OCI-LY7 (cell line): ENCODE results near the gene TTC24.

Experiments
- EZH2phosphoT487 ChIP-seq: fragments of 200-600 bp; sonication (generic); IDR thresholded peaks from 2 replicates; pipeline ENCODE4 v1.6.1; 2018; ENCODE audit warnings: low read depth, borderline replicate concordance, mild to moderate bottlenecking, mixed run types, antibody characterized with exemption, low read length, moderate library complexity, mixed read lengths
- TF ChIP-seq, protein P1 (sequence below): fragments of 200-600 bp; sonication (generic); conservative IDR thresholded peaks from 2 replicates; pipeline ENCODE4 v1.5.1; 2014; ENCODE audit warnings: mild to moderate bottlenecking, antibody characterized with exemption, low read length, moderate library complexity, mixed read lengths

DNA sequence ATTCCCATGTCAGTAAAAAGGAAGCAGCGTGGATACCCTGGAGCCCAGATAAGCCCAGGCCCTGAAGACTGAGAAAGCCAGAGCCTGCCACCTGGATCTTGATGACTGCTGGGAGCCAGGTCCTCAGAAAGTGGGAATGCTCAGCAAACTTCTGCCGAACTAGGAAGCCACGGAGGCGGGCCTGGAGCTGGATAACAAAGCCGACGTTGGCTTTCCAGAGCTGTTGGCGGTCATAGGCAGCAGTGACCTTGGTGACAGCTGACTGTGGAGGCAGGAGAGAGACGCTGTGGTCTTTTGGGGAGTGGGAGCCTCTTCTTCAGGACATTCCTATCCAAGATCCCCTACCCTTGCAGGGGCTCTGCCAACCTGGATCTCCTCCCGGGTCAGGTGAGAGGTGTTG is 31.5 kb upstream of the TTC24 start:
- TF ChIP-seq, protein P1, sequence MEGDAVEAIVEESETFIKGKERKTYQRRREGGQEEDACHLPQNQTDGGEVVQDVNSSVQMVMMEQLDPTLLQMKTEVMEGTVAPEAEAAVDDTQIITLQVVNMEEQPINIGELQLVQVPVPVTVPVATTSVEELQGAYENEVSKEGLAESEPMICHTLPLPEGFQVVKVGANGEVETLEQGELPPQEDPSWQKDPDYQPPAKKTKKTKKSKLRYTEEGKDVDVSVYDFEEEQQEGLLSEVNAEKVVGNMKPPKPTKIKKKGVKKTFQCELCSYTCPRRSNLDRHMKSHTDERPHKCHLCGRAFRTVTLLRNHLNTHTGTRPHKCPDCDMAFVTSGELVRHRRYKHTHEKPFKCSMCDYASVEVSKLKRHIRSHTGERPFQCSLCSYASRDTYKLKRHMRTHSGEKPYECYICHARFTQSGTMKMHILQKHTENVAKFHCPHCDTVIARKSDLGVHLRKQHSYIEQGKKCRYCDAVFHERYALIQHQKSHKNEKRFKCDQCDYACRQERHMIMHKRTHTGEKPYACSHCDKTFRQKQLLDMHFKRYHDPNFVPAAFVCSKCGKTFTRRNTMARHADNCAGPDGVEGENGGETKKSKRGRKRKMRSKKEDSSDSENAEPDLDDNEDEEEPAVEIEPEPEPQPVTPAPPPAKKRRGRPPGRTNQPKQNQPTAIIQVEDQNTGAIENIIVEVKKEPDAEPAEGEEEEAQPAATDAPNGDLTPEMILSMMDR: no peak
- TF ChIP-seq EZH2phosphoT487: no peak
